Activated T-cell treated with anti-CD3 and anti-CD28 coated beads, Interleukin-2, amount 50 U/mL, for 48 hours (primary cell): ENCODE data around the gene NCKAP1.

ENCODE experiments used
- DNase-seq, 2 experiments: peaks; one replicate each; pipeline ENCODE4 v3.0.0-alpha.2; 2020

NCKAP1 gene

GRCh38 chr2:182867426-182868053 lies 170.7 kb downstream of the NCKAP1 start:
- no peak for DNase-seq

GRCh38 chr2:182866461-182867406 lies 171.5 kb downstream of the NCKAP1 start, which contains the start of gene FRZB:
FRZB (minus strand) TSS chr2:182866637; CDS start chr2:182866552, 85 bp downstream.
- peak in 1 of 2 experiments; percentile 28 for DNase-seq

- DNase-seq = peak in 1 of 2 experiments; percentile 17
Measured at GRCh38 chr2:182866095-182866460, 172.2 kb downstream of the NCKAP1 start.

GRCh38 chr2:182864949-182865570 lies 173.2 kb downstream of the NCKAP1 start:
- DNase-seq = no peak

- no peak for DNase-seq
Measured at GRCh38 chr2:182863642-182864041, 174.6 kb downstream of the NCKAP1 start.

- no peak for DNase-seq
Measured at GRCh38 chr2:182862091-182862490, 176.2 kb downstream of the NCKAP1 start.

GRCh38 chr2:182860858-182861257 lies 177.4 kb downstream of the NCKAP1 start:
- DNase-seq = no peak
